OCI-LY1 (cell line): ENCODE measurements around the gene C19orf33.

ENCODE experiments used
- H2AFZ ChIP-seq: fragments of 200-600 bp; sonication (generic), shearing (Covaris generic); 2 replicates; pipeline ENCODE4 v1.6.0; 2014; ENCODE audit warnings: antibody characterized with exemption, mild to moderate bottlenecking, low read length
- H3F3A ChIP-seq: fragments of 200-600 bp; sonication (generic), shearing (Covaris generic); 2 replicates; pipeline ENCODE4 v1.6.0; 2014; ENCODE audit warnings: mild to moderate bottlenecking, antibody characterized with exemption, low read length, moderate library complexity; ENCODE audit not compliant: insufficient read depth
- H3K27ac ChIP-seq: fragments of 200-600 bp; sonication (generic); 2 replicates; pipeline ENCODE4 v1.5.1; 2014; ENCODE audit warnings: low read length, mixed run types, mild to moderate bottlenecking, low read depth; ENCODE audit not compliant: poor library complexity, severe bottlenecking
- H3K27me3 ChIP-seq: fragments of 200-600 bp; sonication (generic); 2 replicates; pipeline ENCODE4 v1.6.0; 2014; ENCODE audit warnings: antibody characterized with exemption, mild to moderate bottlenecking, low read length, moderate library complexity; ENCODE audit not compliant: insufficient read depth
- H3K36me3 ChIP-seq: fragments of 200-600 bp; sonication (generic); 2 replicates; pipeline ENCODE4 v1.6.1; 2014; ENCODE audit warnings: mild to moderate bottlenecking, antibody characterized with exemption, low read length, moderate library complexity, mixed read lengths; ENCODE audit not compliant: insufficient read depth
- H3K4me1 ChIP-seq: fragments of 200-600 bp; sonication (generic); 2 replicates; pipeline ENCODE4 v1.5.1; 2014; ENCODE audit warnings: mild to moderate bottlenecking, low read length, moderate library complexity; ENCODE audit not compliant: insufficient read depth, severe bottlenecking
- H3K4me2 ChIP-seq: fragments of 200-600 bp; sonication (generic), shearing (Covaris generic); 2 replicates; pipeline ENCODE4 v1.6.1; 2014; ENCODE audit warnings: low read length
- H3K4me3 ChIP-seq: fragments of 200-600 bp; sonication (generic); 2 replicates; pipeline ENCODE4 v1.5.1; 2014; ENCODE audit warnings: low read length, low read depth, mild to moderate bottlenecking, mixed read lengths; ENCODE audit not compliant: poor library complexity, severe bottlenecking
- H3K79me2 ChIP-seq: fragments of 200-600 bp; shearing (Covaris generic); 2 replicates; pipeline ENCODE4 v1.6.1; 2016; ENCODE audit warnings: mixed run types, low read length, mixed read lengths; ENCODE audit not compliant: insufficient read depth
- H3K9ac ChIP-seq: fragments of 200-600 bp; sonication (generic), shearing (Covaris generic); 2 replicates; pipeline ENCODE4 v1.6.1; 2014; ENCODE audit warnings: mild to moderate bottlenecking, low read length, mixed read lengths
- H3K9me2 ChIP-seq: fragments of 200-600 bp; sonication (generic), shearing (Covaris generic); 2 replicates; pipeline ENCODE4 v1.6.1; 2014; ENCODE audit warnings: low read depth, mild to moderate bottlenecking, low read length, mixed read lengths
- H3K9me3 ChIP-seq: fragments of 200-600 bp; shearing (Covaris generic); 2 replicates; pipeline ENCODE4 v1.6.1; 2014; ENCODE audit warnings: low read length, mixed read lengths
- H4K20me1 ChIP-seq: fragments of 200-600 bp; sonication (generic), shearing (Covaris generic); 2 replicates; pipeline ENCODE4 v1.6.0; 2016; ENCODE audit warnings: mild to moderate bottlenecking, low read length; ENCODE audit not compliant: insufficient read depth
- CTCF ChIP-seq: fragments of 200-600 bp; sonication (generic), shearing (Covaris generic); IDR thresholded peaks from 2 replicates; pipeline ENCODE4 v1.5.1; 2017; ENCODE audit warnings: mild to moderate bottlenecking, antibody characterized with exemption, low read length, moderate library complexity, mixed read lengths
- EZH2 ChIP-seq: fragments of 200-600 bp; sonication (generic), shearing (Covaris generic); IDR thresholded peaks from 2 replicates; pipeline ENCODE4 v1.8.0; 2017; ENCODE audit warnings: borderline replicate concordance, mixed run types, mild to moderate bottlenecking, antibody characterized with exemption, low read length, moderate library complexity, mixed read lengths

Gene C19orf33

GRCh38 chr19:38351865-38352395 is 47.9 kb downstream of the C19orf33 start:
- Histone ChIP-seq H4K20me1 (no peaks in the 10 kb centered on the region), H3K4me2 (no peak overlapping the region), H3K4me3 (no peak overlapping the region), H3K27me3 (peaks cover 3% of the 10 kb centered on the region; the same call in 1 of the 2 replicates), H3K9ac (no peak overlapping the region), H3K4me1 (no peaks in the 10 kb centered on the region), H3K27ac (no peak overlapping the region), H3K79me2 (no peaks in the 10 kb centered on the region), H3K9me2 (no peaks in the 10 kb centered on the region), H3F3A (no peaks in the 10 kb centered on the region), H2AFZ (no peak overlapping the region), H3K9me3 (no peaks in the 10 kb centered on the region), H3K36me3 (no peaks in the 10 kb centered on the region)
- no peak for TF ChIP-seq CTCF

GRCh38 chr19:38352611-38353010 is 48.6 kb downstream of the C19orf33 start:
- no peak for TF ChIP-seq CTCF
- TF ChIP-seq EZH2 = no peak
- Histone ChIP-seq H2AFZ (no peak overlapping the region), H3F3A (no peaks in the 10 kb centered on the region), H3K4me3 (no peak overlapping the region), H3K9me3 (no peaks in the 10 kb centered on the region), H3K27ac (no peak overlapping the region), H3K4me1 (no peaks in the 10 kb centered on the region), H3K4me2 (no peak overlapping the region), H3K9me2 (no peaks in the 10 kb centered on the region), H3K27me3 (peaks cover 3% of the 10 kb centered on the region; the same call in 1 of the 2 replicates), H3K9ac (no peak overlapping the region), H3K79me2 (no peaks in the 10 kb centered on the region), H4K20me1 (no peaks in the 10 kb centered on the region), H3K36me3 (no peaks in the 10 kb centered on the region)
